Fibroblast of skin of scalp (primary cell): ENCODE results near the gene FN1.
A peak's percentile ranks its signal among the peaks of the same experiment; 100 is the strongest.

Source experiments
- DNase-seq: peaks from one replicate; pipeline ENCODE4 v3.0.0-alpha.2; 2013

The FN1 gene

GRCh38 chr2:215441560-215442400 is 5.9 kb upstream of the FN1 start:
- peak; percentile 62 for DNase-seq

- no peak for DNase-seq
Observed at GRCh38 chr2:215439980-215440512, 4.2 kb upstream of the FN1 start.

GRCh38 chr2:215439404-215439803 is 3.5 kb upstream of the FN1 start:
- DNase-seq: no peak

GRCh38 chr2:215437614-215438013 is 1.7 kb upstream of the FN1 start:
- peak; percentile 71 for DNase-seq

- peak; percentile 59 for DNase-seq
Observed at GRCh38 chr2:215436705-215437565, 1.1 kb upstream of the FN1 start.

GRCh38 chr2:215435280-215435869 is 493 bp downstream of the FN1 start:
- DNase-seq: no peak

- DNase-seq: no peak
Observed at GRCh38 chr2:215434447-215435279, 1.2 kb downstream of the FN1 start.

GRCh38 chr2:215432759-215433594 is 2.9 kb downstream of the FN1 start:
- no peak for DNase-seq

- no peak for DNase-seq
Observed at GRCh38 chr2:215431778-215432758, 3.8 kb downstream of the FN1 start.

GRCh38 chr2:215431290-215431689 is 4.6 kb downstream of the FN1 start:
- no peak for DNase-seq

- DNase-seq: peak; percentile 93
Observed at GRCh38 chr2:215430528-215431187, 5.2 kb downstream of the FN1 start.

GRCh38 chr2:215429424-215429823 is 6.4 kb downstream of the FN1 start:
- DNase-seq: no peak

GRCh38 chr2:215428060-215428910 is 7.6 kb downstream of the FN1 start:
- no peak for DNase-seq

- DNase-seq: no peak
Observed at GRCh38 chr2:215427585-215427984, 8.3 kb downstream of the FN1 start.

- DNase-seq: no peak
Observed at GRCh38 chr2:215425021-215425782, 10.7 kb downstream of the FN1 start.

GRCh38 chr2:215423928-215424540 is 11.8 kb downstream of the FN1 start:
- no peak for DNase-seq

- no peak for DNase-seq
Observed at GRCh38 chr2:215423234-215423633, 12.6 kb downstream of the FN1 start.
